SK-N-SH treated with all-trans-retinoic acid at 6 μM for 48 hours (cell line): Measurements from ENCODE around the gene ZNF518B.

Source experiments
- ATAC-seq: fragments of 200-7000 bp; cut with Tn5 transposase; 3 replicates; pipeline ENCODE4 v1.9.1; 2020; ENCODE audit warnings: mild to moderate bottlenecking, moderate library complexity
- ARNTL ChIP-seq: fragments of 450-650 bp; formaldehyde crosslinking; IDR thresholded peaks from 2 replicates; pipeline ENCODE4 v1.5.0; 2020; ENCODE audit warnings: low read depth, mild to moderate bottlenecking, moderate library complexity, borderline replicate concordance
- CREB5 ChIP-seq: fragments of 250-450 bp; sonication (Bioruptor Pico); IDR thresholded peaks from 2 replicates; pipeline ENCODE4 v1.5.1; 2020; ENCODE audit warnings: low read depth, mild to moderate bottlenecking, moderate library complexity
- CSDC2 ChIP-seq: fragments of 250-450 bp; sonication (Bioruptor Pico); IDR thresholded peaks from 2 replicates; pipeline ENCODE4 v1.5.0; 2020; ENCODE audit warnings: mild to moderate bottlenecking, moderate library complexity
- CSRNP3 ChIP-seq: fragments of 250-450 bp; sonication (Bioruptor Pico); IDR thresholded peaks from 2 replicates; pipeline ENCODE4 v1.5.1; 2021; ENCODE audit warnings: mild to moderate bottlenecking, moderate library complexity
- ISL1 ChIP-seq: fragments of 250-450 bp; sonication (Bioruptor Pico); IDR thresholded peaks from 2 replicates; pipeline ENCODE4 v2.1.2; 2022; ENCODE audit warnings: mild to moderate bottlenecking, moderate library complexity
- POU6F1 ChIP-seq: fragments of 250-450 bp; sonication (Bioruptor Pico); IDR thresholded peaks from 2 replicates; pipeline ENCODE4 v1.8.0; 2021; ENCODE audit warnings: low read depth, mild to moderate bottlenecking, moderate library complexity, borderline replicate concordance
- RARB ChIP-seq: fragments of 250-450 bp; sonication (Bioruptor Pico); IDR thresholded peaks from 2 replicates; pipeline ENCODE4 v1.8.0; 2021; ENCODE audit warnings: mild to moderate bottlenecking, moderate library complexity
- ZFP3 ChIP-seq: fragments of 250-450 bp; sonication (Bioruptor Pico); IDR thresholded peaks from 2 replicates; pipeline ENCODE4 v1.5.0; 2020; ENCODE audit warnings: mild to moderate bottlenecking, moderate library complexity
- ZFP30 ChIP-seq: fragments of 450-650 bp; formaldehyde crosslinking; IDR thresholded peaks from 2 replicates; pipeline ENCODE4 v1.5.0; 2022; ENCODE audit warnings: mild to moderate bottlenecking, moderate library complexity
- ZNF565 ChIP-seq: fragments of 450-650 bp; formaldehyde crosslinking; conservative IDR thresholded peaks from 2 replicates; pipeline ENCODE4 v1.5.0; 2020; ENCODE audit warnings: low read depth, mild to moderate bottlenecking, moderate library complexity
- ZNF70 ChIP-seq: fragments of 450-650 bp; formaldehyde crosslinking; IDR thresholded peaks from 2 replicates; pipeline ENCODE4 v1.5.0; 2020; ENCODE audit warnings: mild to moderate bottlenecking, moderate library complexity
- ZNF8 ChIP-seq: fragments of 450-650 bp; formaldehyde crosslinking; IDR thresholded peaks from 2 replicates; pipeline ENCODE4 v1.5.0; 2020; ENCODE audit warnings: mild to moderate bottlenecking, moderate library complexity
- TF ChIP-seq, protein P1 (sequence below): fragments of 250-450 bp; sonication (Bioruptor Pico); IDR thresholded peaks from 2 replicates; pipeline ENCODE4 v1.5.0; 2020; ENCODE audit warnings: mild to moderate bottlenecking, moderate library complexity
- TF ChIP-seq, protein P2 (sequence below): fragments of 250-450 bp; sonication (Bioruptor Pico); IDR thresholded peaks from 2 replicates; pipeline ENCODE4 v1.8.0; 2020; ENCODE audit warnings: mild to moderate bottlenecking, moderate library complexity, borderline replicate concordance

ZNF518B gene

DNA sequence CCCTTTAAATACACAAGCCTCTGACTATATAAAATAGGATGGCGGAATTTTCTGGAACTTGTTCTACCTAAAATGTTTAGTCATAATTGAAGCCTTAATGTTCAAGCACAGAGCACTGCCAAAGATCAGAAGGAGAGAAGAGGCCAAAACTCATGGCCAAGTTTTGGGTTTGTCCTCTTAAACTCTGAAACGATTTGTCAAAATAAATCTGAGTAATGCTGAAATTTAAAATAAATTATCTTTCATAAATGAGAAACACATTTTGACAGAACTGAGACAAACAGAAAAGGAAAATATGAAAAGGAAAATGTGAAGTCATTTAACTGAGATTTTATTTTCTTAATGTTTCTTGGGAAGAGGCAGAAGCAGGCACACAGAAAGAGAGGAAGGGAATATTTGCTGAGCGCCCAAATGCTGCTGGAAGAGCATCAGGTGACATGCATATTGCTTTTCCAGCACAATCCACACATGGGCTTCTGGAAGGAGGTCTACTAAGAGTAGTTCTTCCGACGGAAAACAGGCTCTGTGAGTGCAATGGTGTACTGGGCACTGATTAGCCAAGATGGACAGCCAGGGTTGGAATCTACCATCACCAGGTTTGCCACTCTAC lies 47.4 kb upstream of the ZNF518B start (continued):
- TF ChIP-seq, protein P1, sequence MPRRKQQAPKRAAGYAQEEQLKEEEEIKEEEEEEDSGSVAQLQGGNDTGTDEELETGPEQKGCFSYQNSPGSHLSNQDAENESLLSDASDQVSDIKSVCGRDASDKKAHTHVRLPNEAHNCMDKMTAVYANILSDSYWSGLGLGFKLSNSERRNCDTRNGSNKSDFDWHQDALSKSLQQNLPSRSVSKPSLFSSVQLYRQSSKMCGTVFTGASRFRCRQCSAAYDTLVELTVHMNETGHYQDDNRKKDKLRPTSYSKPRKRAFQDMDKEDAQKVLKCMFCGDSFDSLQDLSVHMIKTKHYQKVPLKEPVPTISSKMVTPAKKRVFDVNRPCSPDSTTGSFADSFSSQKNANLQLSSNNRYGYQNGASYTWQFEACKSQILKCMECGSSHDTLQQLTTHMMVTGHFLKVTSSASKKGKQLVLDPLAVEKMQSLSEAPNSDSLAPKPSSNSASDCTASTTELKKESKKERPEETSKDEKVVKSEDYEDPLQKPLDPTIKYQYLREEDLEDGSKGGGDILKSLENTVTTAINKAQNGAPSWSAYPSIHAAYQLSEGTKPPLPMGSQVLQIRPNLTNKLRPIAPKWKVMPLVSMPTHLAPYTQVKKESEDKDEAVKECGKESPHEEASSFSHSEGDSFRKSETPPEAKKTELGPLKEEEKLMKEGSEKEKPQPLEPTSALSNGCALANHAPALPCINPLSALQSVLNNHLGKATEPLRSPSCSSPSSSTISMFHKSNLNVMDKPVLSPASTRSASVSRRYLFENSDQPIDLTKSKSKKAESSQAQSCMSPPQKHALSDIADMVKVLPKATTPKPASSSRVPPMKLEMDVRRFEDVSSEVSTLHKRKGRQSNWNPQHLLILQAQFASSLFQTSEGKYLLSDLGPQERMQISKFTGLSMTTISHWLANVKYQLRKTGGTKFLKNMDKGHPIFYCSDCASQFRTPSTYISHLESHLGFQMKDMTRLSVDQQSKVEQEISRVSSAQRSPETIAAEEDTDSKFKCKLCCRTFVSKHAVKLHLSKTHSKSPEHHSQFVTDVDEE (CRISPR knock-in tag): no peak
- TF ChIP-seq ARNTL (CRISPR knock-in tag) (no peak), ZFP3 (CRISPR knock-in tag) (no peak)
- TF ChIP-seq, all 23 proteins: peak for 0

DNA sequence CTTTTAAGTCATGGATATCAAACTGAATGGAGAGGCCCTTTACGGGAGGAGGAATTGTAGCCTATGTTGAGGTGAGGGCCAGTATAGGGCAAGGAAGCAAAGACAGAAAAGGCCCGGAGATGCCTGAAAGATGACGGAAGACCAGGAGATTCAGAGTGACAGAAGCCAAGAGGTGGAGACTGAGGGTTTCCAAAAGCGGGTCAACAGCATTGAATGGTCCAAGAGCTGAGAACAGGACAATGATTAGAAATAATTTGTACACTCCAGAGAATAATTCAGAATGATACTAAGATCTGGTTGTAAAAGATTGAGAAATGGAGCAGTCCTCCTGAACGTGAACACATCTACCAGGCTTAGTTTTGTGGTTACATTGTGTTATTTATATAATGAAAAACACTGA lies 45.5 kb upstream of the ZNF518B start:
- no peak for TF ChIP-seq ZFP3 (CRISPR knock-in tag)
- TF ChIP-seq RARB (CRISPR knock-in tag): no peak
- TF ChIP-seq, protein P1 (CRISPR knock-in tag): no peak
- no peak for TF ChIP-seq ISL1 (CRISPR knock-in tag)
- TF ChIP-seq POU6F1 (CRISPR knock-in tag): no peak
- TF ChIP-seq ZNF8 (CRISPR knock-in tag): no peak
- TF ChIP-seq CREB5: no peak
- TF ChIP-seq ARNTL (CRISPR knock-in tag): no peak
- TF ChIP-seq, protein P2, sequence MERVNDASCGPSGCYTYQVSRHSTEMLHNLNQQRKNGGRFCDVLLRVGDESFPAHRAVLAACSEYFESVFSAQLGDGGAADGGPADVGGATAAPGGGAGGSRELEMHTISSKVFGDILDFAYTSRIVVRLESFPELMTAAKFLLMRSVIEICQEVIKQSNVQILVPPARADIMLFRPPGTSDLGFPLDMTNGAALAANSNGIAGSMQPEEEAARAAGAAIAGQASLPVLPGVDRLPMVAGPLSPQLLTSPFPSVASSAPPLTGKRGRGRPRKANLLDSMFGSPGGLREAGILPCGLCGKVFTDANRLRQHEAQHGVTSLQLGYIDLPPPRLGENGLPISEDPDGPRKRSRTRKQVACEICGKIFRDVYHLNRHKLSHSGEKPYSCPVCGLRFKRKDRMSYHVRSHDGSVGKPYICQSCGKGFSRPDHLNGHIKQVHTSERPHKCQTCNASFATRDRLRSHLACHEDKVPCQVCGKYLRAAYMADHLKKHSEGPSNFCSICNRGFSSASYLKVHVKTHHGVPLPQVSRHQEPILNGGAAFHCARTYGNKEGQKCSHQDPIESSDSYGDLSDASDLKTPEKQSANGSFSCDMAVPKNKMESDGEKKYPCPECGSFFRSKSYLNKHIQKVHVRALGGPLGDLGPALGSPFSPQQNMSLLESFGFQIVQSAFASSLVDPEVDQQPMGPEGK (CRISPR knock-in tag): no peak
- TF ChIP-seq ZFP30 (CRISPR knock-in tag): no peak
- no peak for TF ChIP-seq CSDC2 (CRISPR knock-in tag)
- ATAC-seq: no peak

DNA sequence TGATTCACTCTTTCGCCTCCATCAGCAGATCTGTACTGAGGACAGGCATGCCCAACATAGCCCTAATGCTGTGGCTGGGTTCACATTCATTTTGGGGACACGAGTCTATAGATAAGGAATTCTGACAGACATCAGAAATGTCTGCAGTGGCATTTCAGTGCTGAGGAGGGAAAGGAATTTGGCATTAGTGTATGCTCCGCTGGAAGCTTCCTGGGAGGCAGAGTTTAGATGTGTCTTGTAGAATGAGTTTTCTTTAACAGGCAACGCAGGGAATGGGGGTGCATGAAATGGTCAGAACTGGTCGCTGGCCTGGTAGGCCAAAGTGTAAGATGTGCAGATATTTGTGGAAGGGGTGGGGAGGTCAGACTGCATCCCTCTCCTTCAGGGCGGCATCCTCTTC lies 43.5 kb upstream of the ZNF518B start:
- ATAC-seq: no peak
- TF ChIP-seq ARNTL (CRISPR knock-in tag): no peak
- TF ChIP-seq CREB5: no peak
- TF ChIP-seq ZNF565: no peak
- TF ChIP-seq ZNF70: no peak
- TF ChIP-seq CSRNP3 (CRISPR knock-in tag): no peak
- TF ChIP-seq, protein P2 (CRISPR knock-in tag): no peak
- TF ChIP-seq, all 23 proteins: peak for 0
